NCI-H2227 treated with DMSO at 0.1 percent for 48 hours (cell line): ENCODE results near the gene RIPK4.

Experiments used
- DNase-seq: peaks from one replicate; lab custom pipeline; 2025; lab: John Stamatoyannopoulos, UW

RIPK4 gene

DNA sequence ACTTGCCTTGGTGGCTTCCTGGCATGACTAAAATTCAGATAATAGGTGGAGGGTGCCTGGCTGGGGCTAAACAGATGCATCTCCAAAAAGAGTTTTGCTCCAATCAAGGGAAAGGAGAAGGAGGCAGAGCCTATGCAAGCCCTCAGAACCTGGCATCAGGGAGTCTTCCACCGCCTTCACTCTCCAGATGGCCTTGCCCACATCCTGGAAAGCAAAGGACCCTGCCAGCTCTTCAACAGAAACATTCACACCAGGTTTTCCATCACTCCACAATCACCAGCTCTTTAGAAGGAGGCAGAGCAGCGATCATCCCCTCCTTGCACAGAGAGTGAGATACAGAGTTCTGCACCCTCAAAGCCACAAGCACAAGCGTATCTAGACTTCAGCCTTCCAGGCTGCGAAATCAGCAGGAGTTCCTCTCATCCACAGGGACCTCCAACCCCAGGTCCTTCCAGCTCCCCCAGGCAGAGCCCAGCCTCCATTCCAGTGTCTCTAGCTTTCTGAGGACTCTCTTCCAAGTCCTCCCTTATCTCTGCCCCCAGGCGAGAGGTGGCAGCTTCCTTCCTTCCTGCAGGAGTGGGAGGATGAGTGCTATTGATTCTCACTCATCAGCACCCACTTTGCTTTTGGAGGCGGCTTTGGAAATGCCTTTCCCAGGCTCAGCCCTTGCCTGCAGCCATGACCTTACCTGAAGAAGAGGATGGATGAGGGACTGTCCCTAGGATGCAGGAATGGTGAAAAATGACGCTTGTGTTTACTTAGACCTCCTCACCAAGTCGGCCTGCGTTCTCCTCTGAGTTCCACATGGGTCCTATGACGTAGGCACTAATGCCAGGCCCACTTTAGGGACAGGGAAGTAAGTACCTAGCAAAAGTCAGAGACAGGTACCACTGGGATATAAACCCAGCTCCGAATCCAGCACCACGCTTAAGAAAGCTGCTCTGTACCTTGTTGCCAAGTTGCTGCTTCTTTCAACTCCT lies 75.4 kb downstream of the RIPK4 start:
- DNase-seq, result no peak
